ENCODE data around the gene NAV2.

DNA sequence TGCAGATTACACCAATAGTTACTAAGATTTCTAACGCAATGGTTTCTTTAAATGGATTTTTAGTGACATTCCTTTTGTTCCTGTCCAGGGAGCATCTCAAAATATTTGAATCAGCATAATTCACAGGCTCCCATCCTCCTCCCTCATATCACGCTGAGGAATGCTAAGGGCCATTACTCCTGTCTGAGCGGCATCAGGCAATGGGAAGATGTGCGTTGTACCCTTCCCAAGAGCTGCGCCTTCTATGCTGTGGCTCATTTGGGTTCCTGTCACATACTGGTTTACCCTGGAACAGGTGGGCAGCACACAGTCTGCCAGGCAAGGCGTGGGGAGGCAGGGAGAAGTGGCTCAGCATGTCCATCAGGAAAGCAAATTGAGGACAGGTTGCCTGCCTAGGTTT, 325.8 kb downstream of the NAV2 start:
- TF ChIP-seq EZH2 (IDR thresholded peaks at IDR 0.05) (no peak), FOXP2 (optimal IDR thresholded peaks at IDR 0.05; ENCODE audit: control extremely low read depth, extremely low read length, insufficient read depth) (no peak)

All from SK-N-MC (cell line).